ENCODE data around the gene RAB3B.
"Not testable (repeated sequence)": the region's sequence is repeated elsewhere in the genome, so short reads cannot be mapped to it uniquely, and the experiment has no call there.

The RAB3B gene

DNA sequence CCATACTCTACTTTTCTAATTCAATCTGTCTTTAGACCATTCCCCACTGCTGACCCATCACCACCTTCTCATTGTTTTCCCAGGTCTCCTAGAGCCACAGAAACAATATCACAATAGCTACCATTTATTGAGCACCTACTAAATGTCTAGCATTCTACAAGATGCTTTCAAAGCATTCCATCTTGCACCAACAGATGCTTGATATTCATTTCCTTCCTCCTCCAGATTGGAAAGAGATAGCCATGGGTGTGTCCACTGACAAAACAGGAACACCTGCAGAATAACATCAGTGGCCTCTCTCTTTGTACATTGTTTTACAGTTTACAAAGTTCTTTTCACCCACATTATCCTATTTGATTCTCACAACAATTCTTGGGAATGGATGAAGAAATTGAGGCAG is 2.2 kb downstream of the RAB3B start:
- no peak for DNase-seq

DNA sequence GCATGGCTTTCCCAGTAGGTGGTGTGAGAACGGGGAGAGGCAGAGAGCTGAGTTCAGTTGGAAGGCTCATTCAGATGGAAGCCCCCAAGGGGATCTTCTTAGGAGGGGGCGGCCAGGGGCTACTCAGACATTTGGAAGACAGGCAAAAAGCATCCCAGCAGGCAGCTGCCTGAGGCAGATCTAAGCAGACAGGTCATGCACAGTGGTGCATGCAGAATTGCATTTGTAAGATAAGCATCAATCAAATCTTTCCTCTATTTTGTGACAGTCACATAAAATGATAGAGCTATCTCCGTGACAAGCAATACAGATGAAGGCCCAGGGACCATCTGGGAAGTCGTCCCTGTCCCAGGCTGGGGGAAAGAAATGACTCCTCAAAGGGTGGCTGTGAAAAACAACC is 3.8 kb downstream of the RAB3B start:
- DNase-seq: no peak

DNA sequence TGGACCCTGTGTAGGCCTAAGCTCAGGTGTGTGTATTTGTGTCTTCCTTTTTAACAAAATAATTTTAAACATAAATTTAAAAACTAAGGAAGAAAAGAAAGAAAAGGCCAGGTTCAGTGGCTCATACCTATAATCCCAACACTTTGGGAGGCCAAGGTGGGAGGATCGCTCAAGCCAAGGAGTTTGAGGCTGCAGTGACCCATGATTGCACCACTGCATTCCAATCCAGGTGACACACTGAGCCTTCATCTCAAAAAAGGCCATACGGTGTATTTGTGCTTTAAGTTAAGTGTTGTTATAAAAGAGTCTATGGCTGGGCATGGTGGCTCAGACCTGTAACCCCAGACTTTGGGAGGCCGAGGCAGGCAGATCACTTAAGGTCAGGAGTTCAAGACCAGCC is 8.3 kb downstream of the RAB3B start:
- no peak for DNase-seq

DNA sequence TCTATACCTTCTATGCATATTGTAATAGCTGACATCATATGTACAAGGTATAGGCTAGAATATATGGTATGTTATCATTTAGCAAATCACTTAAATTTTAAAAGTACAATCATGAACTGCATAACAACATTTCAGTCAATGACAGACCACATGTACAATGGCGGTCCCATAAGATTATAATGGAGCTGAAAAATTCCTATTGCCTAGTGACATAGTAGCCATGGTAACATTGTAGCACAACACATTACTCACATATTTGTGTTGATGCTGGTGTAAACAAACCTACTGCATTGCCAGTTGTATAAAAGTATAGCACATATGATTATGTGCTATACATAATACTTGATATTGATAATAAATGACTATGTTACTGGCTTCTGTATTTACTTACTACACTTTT is 8.9 kb downstream of the RAB3B start:
- DNase-seq: no peak

- DNase-seq: no peak
Observed at GRCh38 chr1:51978099-51978498, 12.4 kb downstream of the RAB3B start.

DNA sequence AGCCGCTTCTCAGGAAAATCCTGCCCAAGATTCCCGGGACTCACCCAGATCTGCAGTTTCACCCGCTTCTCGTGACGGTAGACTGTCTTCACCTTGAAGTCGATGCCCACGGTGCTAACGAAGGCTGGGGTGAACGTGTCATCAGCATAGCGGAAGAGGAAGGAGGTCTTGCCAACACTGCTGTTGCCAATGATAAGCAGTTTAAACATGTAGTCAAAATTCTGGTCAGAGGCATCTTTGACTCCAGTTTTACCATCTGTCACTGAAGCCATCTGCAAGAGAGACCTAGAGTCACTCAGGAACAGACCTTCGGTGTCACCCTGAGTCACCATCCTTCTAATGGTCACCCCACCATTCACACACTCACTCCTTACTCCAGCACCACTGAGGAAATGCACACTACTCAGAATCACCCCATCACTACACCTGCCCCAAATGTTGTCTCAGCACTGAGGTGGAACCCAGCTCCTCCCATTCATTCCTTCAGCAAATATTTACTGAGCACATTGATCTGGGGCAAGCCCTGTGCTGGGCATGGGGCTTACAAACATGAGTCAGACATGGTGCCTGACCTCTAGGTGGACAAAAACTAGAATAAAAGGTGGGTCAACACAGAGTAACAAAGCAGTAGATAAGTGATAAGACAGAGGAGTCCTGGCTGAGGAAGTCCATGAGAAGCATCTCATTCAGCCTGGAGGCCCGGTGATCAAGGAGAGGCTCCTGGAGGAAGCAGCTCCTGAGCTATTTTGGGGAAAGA is 13.5 kb downstream of the RAB3B start:
- DNase-seq: no peak

GRCh38 chr1:51973587-51974474 is 16.7 kb downstream of the RAB3B start:
- no peak for DNase-seq

GRCh38 chr1:51969038-51969705 is 21.3 kb downstream of the RAB3B start:
- no peak for DNase-seq

DNA sequence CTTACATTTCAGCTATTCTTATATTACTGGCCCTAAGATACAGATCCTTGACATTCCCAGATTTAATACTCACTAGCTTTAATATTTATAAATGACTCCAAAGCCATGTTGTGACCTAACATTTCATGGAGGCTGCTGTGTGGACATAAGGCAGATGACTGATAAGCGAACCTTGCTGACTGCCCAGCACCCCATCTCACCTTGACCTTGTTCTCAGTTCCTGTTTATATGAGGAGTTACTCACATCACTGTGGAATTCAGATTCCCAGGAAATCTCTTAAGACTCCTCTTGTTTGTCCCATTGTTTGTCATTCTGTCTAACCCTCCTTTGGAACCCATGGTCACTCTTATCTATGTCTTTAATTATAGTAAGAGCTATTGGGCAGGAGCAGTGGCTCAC is 21.9 kb downstream of the RAB3B start:
- DNase-seq: no peak

GRCh38 chr1:51967213-51967791 is 23.2 kb downstream of the RAB3B start:
- not testable (repeated sequence) for DNase-seq

GRCh38 chr1:51966559-51966958 is 23.9 kb downstream of the RAB3B start:
- no peak for DNase-seq

GRCh38 chr1:51964309-51964696 is 26.2 kb downstream of the RAB3B start:
- no peak for DNase-seq

- no peak for DNase-seq
Observed at GRCh38 chr1:51963592-51964308, 26.8 kb downstream of the RAB3B start.

DNA sequence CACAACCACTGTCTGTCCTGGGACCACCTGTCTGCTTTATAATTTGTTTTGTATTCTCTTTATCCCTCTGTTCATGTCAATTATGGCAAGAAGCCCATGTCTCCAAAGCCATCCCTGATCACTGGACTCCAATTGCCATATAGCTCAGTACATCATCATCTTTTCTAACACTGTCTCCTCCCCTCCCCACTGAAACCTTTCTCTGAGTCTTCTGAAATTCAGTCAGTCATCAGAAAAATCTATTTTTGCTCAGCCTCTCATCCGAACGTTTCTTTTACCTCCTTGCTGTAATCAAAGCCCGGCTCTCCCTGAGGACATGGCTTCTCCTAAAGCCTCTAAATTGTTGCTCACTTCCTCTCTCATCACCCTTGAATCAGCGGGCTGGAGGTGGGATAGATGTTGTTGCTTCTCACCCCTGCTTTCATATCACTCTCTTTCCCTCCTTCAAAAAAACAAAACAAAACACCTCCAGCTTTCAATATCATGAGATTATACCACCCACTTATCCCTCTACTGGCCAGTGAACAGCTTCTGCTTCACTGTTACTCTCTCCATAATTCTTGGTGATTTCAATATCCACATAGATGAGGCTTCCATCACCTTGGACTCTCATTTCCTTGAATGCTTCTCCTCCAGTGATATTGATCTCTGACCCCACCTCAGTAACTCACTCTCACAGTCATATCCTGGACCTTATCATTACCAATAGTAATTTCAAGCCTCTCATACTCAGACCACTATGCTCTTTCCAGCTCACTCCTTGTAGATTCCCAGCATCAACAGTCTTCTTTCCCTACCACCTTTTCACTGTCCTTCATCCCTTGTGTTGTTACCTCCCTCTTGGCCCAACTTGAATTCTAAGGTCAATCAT is 27.8 kb downstream of the RAB3B start:
- DNase-seq: no peak

- no peak for DNase-seq
Observed at GRCh38 chr1:51961954-51962353, 28.5 kb downstream of the RAB3B start.

DNA sequence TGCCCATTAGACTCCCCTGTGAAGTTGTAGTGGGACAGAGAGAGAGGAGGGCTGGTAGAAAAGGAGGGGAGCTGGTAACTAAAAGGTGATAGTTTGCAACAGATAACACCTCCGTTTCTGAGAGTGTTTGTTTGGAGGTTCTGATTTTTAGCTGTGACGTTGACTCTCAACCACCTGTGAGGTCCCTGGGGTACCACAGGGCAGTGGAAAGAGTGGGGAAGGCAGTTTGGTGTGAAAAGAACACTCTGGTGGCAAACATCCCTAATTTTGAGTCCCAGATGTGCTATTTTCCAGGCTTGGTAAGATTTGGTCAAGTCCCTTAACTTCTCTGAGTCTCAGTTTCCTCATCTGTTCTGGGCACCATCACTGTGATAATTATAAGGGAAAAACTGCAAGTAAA is 29.3 kb downstream of the RAB3B start:
- no peak for DNase-seq

- DNase-seq: no peak
Observed at GRCh38 chr1:51960262-51960661, 30.2 kb downstream of the RAB3B start.

GRCh38 chr1:51958824-51959223 is 31.7 kb downstream of the RAB3B start:
- DNase-seq: no peak

DNA sequence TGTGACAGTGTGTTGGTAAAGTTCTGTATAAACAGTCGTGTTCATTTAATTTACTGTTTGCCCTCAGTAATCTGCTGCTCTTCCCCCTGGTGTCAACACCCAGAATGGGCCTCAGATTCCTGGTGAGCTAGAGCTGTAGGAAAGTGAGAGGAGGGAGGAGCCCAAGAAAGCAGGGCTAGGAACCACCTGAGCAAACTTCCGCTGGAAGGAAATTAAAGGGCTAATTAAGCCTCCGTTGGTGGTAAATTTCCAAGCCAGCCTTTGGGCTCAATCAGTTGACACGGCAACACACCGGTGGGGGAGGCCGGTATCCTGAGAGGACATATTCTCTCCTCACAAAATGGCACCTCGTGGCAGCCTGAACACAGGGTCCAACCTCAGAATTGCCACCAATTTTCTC is 32.9 kb downstream of the RAB3B start:
- no peak for DNase-seq

DNA sequence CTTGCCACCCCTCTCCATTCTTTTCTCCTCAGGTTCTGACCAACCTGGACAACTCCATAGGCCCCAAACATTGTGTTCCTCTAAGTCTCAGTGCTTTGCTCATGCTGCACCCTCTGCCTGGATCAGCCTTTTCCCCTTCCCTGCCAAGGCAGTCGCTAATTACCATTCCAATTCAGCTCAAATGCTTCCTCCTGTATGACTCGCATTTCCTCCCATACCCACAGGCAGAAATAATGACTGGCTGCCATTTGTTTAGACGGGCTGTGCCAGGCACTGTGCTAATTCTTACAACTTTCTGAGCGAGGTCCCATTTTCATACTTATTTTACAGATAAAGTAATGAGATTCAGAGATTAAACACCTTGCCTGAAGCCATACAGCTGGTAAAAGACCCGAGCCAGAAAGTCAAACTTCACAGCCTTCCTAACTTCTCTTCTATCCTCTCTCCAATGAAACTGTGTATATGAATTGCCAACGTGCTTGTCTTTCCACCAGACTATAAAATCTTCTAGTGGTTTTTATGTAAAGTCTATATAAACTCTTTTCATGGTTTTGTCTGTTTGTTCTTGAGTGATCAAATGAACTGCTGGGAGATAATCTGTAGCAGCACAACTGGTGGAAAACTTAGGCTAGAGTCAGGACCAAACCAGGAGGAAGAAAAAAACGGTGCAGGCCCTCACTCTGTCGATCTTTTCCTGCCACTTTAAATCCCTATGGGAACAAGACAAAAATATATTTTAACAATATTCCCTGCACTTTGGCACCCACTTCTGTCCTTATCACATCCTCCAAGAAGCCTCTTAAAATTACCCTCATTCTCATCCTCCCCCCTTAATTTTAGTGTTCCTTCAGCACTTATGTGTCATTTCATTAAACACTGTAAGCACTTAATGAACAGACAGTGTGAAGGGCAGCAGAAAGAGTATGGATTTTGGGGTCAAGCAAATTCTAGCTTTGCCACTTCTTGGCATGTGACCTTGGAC is 33.7 kb downstream of the RAB3B start:
- DNase-seq: no peak

All from CD4-positive, alpha-beta T cell treated with Interleukin-12 subunit alpha and Interleukin-12 subunit beta, for 1 hour (primary cell).